HCT116 (cell line): Measurements from ENCODE around the gene SFTPD. TPM values are rescaled to one million over a fixed set of nuclear protein-coding genes. Genes with fewer than 3 reads are reported as not detected.

ENCODE experiments used
- ATAC-seq: fragments of 200-7000 bp; cut with Tn5 transposase; 2 replicates; pipeline ENCODE4 v1.9.1; 2020; ENCODE audit warnings: mild to moderate bottlenecking, moderate library complexity
- BruUV-seq: library from RNA; stranded (reverse); fragments of 400-500 nt; replicated peaks from 2 replicates; lab custom pipeline; 2021; lab: Mats Ljungman, UMichigan
- CTCF ChIA-PET: fragments of 300-600 bp; sonication (Branson Sonifier 250); formaldehyde crosslinking; loops from one replicate; lab custom pipeline; 2021; ENCODE audit warnings: antibody characterized with exemption; lab: Charles Lee
- POLR2A ChIA-PET: fragments of 300-600, 350-600 bp; sonication (Branson Sonifier 250); formaldehyde crosslinking; loops from one replicate; lab custom pipeline; 2021; ENCODE audit warnings: antibody characterized with exemption; lab: Charles Lee
- RAD21 ChIA-PET, 2 experiments: fragments of 300-600 bp; sonication (Branson Sonifier 250); formaldehyde crosslinking; loops; one replicate each; lab custom pipeline; 2023; ENCODE audit warnings: low total read pairs in 2 of 2; ENCODE audit not compliant: uncharacterized antibody in 2 of 2, unreplicated experiment in 2 of 2, low non-redundant PET in 1 of 2; lab: Charles Lee
- DNase-seq: peaks from one replicate; pipeline ENCODE4 v3.0.0-alpha.2; 2010; ENCODE audit warnings: low read depth, low spot score
- H2AFZ ChIP-seq: fragments of 200-600 bp; shearing (Covaris generic), sonication (generic); 2 replicates; pipeline ENCODE4 v1.6.1; 2017; ENCODE audit warnings: low read depth, mixed run types, mixed read lengths, antibody characterized with exemption, low read length; ENCODE audit not compliant: poor library complexity, severe bottlenecking
- H3K27ac ChIP-seq: 2 replicates; pipeline ENCODE4 v1.5.1; 2012; ENCODE audit warnings: low read depth, low read length
- H3K27me3 ChIP-seq: fragments of 200-600 bp; sonication (generic); 2 replicates; pipeline ENCODE4 v1.6.1; 2016; ENCODE audit warnings: mixed run types, low read length, mixed read lengths; ENCODE audit not compliant: insufficient read depth
- H3K36me3 ChIP-seq, 2 experiments: fragments of 200-500 bp in 1 of 2; fragments of 200-600 bp in 1 of 2; sonication (Bioruptor generic) in 1 of 2; sonication (generic) in 1 of 2; 2 replicates each; pipeline versions ENCODE4 v1.5.1 to v1.6.1; 2014 to 2016; ENCODE audit warnings: low read length in 2 of 2, inconsistent platforms in 1 of 2, mixed read lengths in 1 of 2, mixed run types in 1 of 2; ENCODE audit not compliant: insufficient read depth in 2 of 2, control insufficient read depth in 1 of 2
- H3K4me1 ChIP-seq, 2 experiments: fragments of 200-600 bp in 1 of 2; sonication (generic) in 1 of 2; 2 replicates each; pipeline versions ENCODE4 v1.5.1 to v1.6.1; 2012 to 2017; ENCODE audit warnings: low read length in 2 of 2, inconsistent platforms in 1 of 2, mild to moderate bottlenecking in 1 of 2, mixed read lengths in 1 of 2, mixed run types in 1 of 2, moderate library complexity in 1 of 2; ENCODE audit not compliant: insufficient read depth in 2 of 2, control insufficient read depth in 1 of 2
- H3K4me2 ChIP-seq: fragments of 200-600 bp; sonication (generic); 2 replicates; pipeline ENCODE4 v1.6.1; 2017; ENCODE audit warnings: mixed run types, low read length, mixed read lengths
- H3K4me3 ChIP-seq, 2 experiments: fragments of 200-600 bp in 1 of 2; sonication (generic) in 1 of 2; replicated peaks in 1 of 2; 2 replicates each; pipeline ENCODE4 v1.5.1; 2011 to 2016; ENCODE audit warnings: low read length in 2 of 2, control low read depth in 1 of 2, low read depth in 1 of 2, mild to moderate bottlenecking in 1 of 2, mixed read lengths in 1 of 2, mixed run types in 1 of 2
- H3K79me2 ChIP-seq: fragments of 200-600 bp; sonication (generic); 2 replicates; pipeline ENCODE4 v1.6.1; 2017; ENCODE audit warnings: mild to moderate bottlenecking, mixed run types, low read length, moderate library complexity, mixed read lengths; ENCODE audit not compliant: insufficient read depth
- H3K9ac ChIP-seq: fragments of 200-600 bp; sonication (generic); 2 replicates; pipeline ENCODE4 v1.6.1; 2016; ENCODE audit warnings: low read length, mixed read lengths
- H3K9me2 ChIP-seq: fragments of 200-600 bp; sonication (generic), shearing (Covaris generic); 2 replicates; pipeline ENCODE4 v1.6.1; 2017; ENCODE audit warnings: mixed run types, mild to moderate bottlenecking, moderate library complexity; ENCODE audit not compliant: insufficient read depth
- H3K9me3 ChIP-seq, 2 experiments: fragments of 200-500 bp in 1 of 2; fragments of 200-600 bp in 1 of 2; sonication (Bioruptor generic) in 1 of 2; sonication (generic) in 1 of 2; 2 replicates each; pipeline ENCODE4 v1.6.1; 2014 to 2017; ENCODE audit warnings: low read length in 2 of 2, mixed read lengths in 2 of 2, inconsistent platforms in 1 of 2, low read depth in 1 of 2, mild to moderate bottlenecking in 1 of 2, mixed run types in 1 of 2, moderate library complexity in 1 of 2; ENCODE audit not compliant: control insufficient read depth in 1 of 2, insufficient read depth in 1 of 2
- H4K20me1 ChIP-seq: fragments of 200-600 bp; sonication (generic), shearing (Covaris generic); 2 replicates; pipeline ENCODE4 v1.6.1; 2017; ENCODE audit warnings: mixed run types, mild to moderate bottlenecking, moderate library complexity; ENCODE audit not compliant: insufficient read depth
- ATF3 ChIP-seq: IDR thresholded peaks from 2 replicates; pipeline ENCODE4 v1.6.1; 2012
- CBX3 ChIP-seq: IDR thresholded peaks from 2 replicates; pipeline ENCODE4 v1.6.1; 2012; ENCODE audit warnings: low read depth
- CEBPB ChIP-seq: IDR thresholded peaks from 2 replicates; pipeline ENCODE4 v1.6.1; 2012; ENCODE audit warnings: low read depth
- EGR1 ChIP-seq: IDR thresholded peaks from 2 replicates; pipeline ENCODE4 v1.6.1; 2012; ENCODE audit warnings: low read depth
- ELF1 ChIP-seq: IDR thresholded peaks from 2 replicates; pipeline ENCODE4 v1.6.1; 2012; ENCODE audit warnings: low read depth, borderline replicate concordance
- EZH2 ChIP-seq: fragments of 200-600 bp; sonication (generic); IDR thresholded peaks from 2 replicates; pipeline ENCODE4 v1.6.1; 2017; ENCODE audit warnings: antibody characterized with exemption, mixed run types
- EZH2phosphoT487 ChIP-seq: fragments of 200-600 bp; IDR thresholded peaks from 2 replicates; pipeline ENCODE4 v1.6.1; 2018; ENCODE audit warnings: antibody characterized with exemption, borderline replicate concordance
- FOSL1 ChIP-seq: IDR thresholded peaks from 2 replicates; pipeline ENCODE4 v1.6.1; 2012; ENCODE audit warnings: low read depth
- JUND ChIP-seq: IDR thresholded peaks from 2 replicates; pipeline ENCODE4 v1.6.1; 2012
- MAX ChIP-seq: IDR thresholded peaks from 2 replicates; pipeline ENCODE4 v1.6.1; 2012
- POLR2A ChIP-seq: IDR thresholded peaks from 2 replicates; pipeline ENCODE4 v1.7.0; 2011; ENCODE audit warnings: borderline replicate concordance; ENCODE audit not compliant: insufficient read depth, insufficient read length; ENCODE audit errors: extremely low read depth
- POLR2AphosphoS5 ChIP-seq: IDR thresholded peaks from 2 replicates; pipeline ENCODE4 v1.6.1; 2011; ENCODE audit warnings: mild to moderate bottlenecking, low read depth, low read length, moderate library complexity
- SIN3A ChIP-seq: IDR thresholded peaks from 2 replicates; pipeline ENCODE4 v1.6.1; 2012; ENCODE audit warnings: low read depth
- SP1 ChIP-seq: IDR thresholded peaks from 2 replicates; pipeline ENCODE4 v1.6.1; 2012; ENCODE audit warnings: low read depth
- SRF ChIP-seq: IDR thresholded peaks from 2 replicates; pipeline ENCODE4 v1.6.1; 2012; ENCODE audit warnings: low read depth
- TCF7L2 ChIP-seq: IDR thresholded peaks from 2 replicates; pipeline ENCODE4 v1.7.0; 2011; ENCODE audit warnings: borderline replicate concordance, inconsistent platforms; ENCODE audit not compliant: insufficient read depth, insufficient read length; ENCODE audit errors: extremely low read depth
- ZBTB33 ChIP-seq: IDR thresholded peaks from 2 replicates; pipeline ENCODE4 v1.6.1; 2011; ENCODE audit warnings: mild to moderate bottlenecking, low read length, moderate library complexity; ENCODE audit not compliant: insufficient replicate concordance; ENCODE audit errors: extremely low read depth
- ZNF274 ChIP-seq: fragments of 200-500 bp; sonication (Bioruptor generic); IDR thresholded peaks from 2 replicates; pipeline ENCODE4 v1.6.1; 2014; ENCODE audit warnings: mild to moderate bottlenecking, low read depth, low read length, inconsistent platforms
- intact Hi-C: fragments of 100-400 bp; cut with micrococcal nuclease; formaldehyde crosslinking; loops from 2 replicates; pipeline ENCODE4 v1.10.0; 2022
- total RNA-seq: library from RNA; stranded (reverse); gene quantifications from one replicate; pipeline ENCODE4 v1.2.1, GENCODE V29; 2021; ENCODE audit not compliant: unreplicated experiment
- TF ChIP-seq, protein P1 (sequence below), 3 experiments: fragments of 200-600 bp in 1 of 3; sonication (generic) in 1 of 3; IDR thresholded peaks in 2 of 3; conservative IDR thresholded peaks in 1 of 3; 2 replicates each; pipeline ENCODE4 v1.5.1; 2012 to 2017; ENCODE audit warnings: low read depth in 2 of 3, low read length in 2 of 3, antibody characterized with exemption in 1 of 3, borderline replicate concordance in 1 of 3, control low read depth in 1 of 3, mild to moderate bottlenecking in 1 of 3, mixed read lengths in 1 of 3, mixed run types in 1 of 3, moderate library complexity in 1 of 3; ENCODE audit not compliant: insufficient read depth in 1 of 3
- TF ChIP-seq, protein P2 (sequence below): IDR thresholded peaks from 2 replicates; pipeline ENCODE4 v1.6.1; 2012; ENCODE audit warnings: low read depth

SFTPD gene
- total RNA-seq, 1 experiment from 2014 or later, result 0.66 TPM

DNA sequence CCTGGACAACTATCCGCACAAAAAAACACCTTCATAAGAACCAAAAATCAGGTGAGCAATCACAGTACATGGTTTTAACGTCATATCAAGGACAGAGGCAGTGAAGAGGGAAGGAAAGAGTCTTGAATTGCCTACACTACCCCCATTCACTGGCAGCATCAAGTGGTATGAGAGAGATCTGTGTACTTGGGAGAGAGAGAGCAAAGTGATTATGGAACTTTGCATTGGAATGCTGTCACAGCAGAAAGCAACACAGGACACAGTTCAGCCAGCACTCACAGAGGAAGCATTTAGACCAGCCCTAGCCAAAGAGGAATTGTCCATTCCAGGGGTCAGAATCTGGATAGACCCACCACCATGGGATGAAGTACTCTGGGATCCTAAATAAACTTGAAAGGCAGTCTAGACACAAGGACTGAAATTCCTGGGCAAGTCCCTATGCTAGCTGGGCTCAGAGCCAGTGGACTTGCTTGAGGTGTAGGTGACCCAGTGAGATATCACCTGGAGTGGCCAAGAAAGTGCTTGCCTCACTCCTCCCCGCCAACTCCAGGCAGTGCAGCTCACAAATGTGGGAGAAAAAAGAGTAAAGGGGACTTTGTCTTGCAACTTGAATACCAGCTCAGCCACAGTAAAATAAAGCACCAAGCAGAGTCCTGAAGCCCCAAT lies 30.5 kb upstream of the SFTPD start:
- Histone ChIP-seq H3K27me3 (no peaks in the 10 kb centered on the region), H3K4me3 (no peak overlapping the region), H4K20me1 (no peaks in the 10 kb centered on the region)
- ChIA-PET CTCF (no interaction called here), RAD21 (no interaction called here)
- DNase-seq, result no peak
- no peak for TF ChIP-seq ZNF274
- no peak for TF ChIP-seq EGR1
- TF ChIP-seq, protein P1, sequence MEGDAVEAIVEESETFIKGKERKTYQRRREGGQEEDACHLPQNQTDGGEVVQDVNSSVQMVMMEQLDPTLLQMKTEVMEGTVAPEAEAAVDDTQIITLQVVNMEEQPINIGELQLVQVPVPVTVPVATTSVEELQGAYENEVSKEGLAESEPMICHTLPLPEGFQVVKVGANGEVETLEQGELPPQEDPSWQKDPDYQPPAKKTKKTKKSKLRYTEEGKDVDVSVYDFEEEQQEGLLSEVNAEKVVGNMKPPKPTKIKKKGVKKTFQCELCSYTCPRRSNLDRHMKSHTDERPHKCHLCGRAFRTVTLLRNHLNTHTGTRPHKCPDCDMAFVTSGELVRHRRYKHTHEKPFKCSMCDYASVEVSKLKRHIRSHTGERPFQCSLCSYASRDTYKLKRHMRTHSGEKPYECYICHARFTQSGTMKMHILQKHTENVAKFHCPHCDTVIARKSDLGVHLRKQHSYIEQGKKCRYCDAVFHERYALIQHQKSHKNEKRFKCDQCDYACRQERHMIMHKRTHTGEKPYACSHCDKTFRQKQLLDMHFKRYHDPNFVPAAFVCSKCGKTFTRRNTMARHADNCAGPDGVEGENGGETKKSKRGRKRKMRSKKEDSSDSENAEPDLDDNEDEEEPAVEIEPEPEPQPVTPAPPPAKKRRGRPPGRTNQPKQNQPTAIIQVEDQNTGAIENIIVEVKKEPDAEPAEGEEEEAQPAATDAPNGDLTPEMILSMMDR (IDR thresholded peaks at IDR 0.05 in 2 of 3, conservative IDR thresholded peaks at IDR 0.05 in 1 of 3; ENCODE audit: borderline replicate concordance in 1 of 3, insufficient read depth in 1 of 3, low read depth in 2 of 3, low read length in 2 of 3), result no peak
- TF ChIP-seq MAX, result no peak
- no peak for TF ChIP-seq EZH2
- TF ChIP-seq POLR2A, result no peak
- no peak for TF ChIP-seq ZBTB33
- no peak for TF ChIP-seq SP1
- TF ChIP-seq EZH2phosphoT487, result no peak
- TF ChIP-seq FOSL1, result no peak
- TF ChIP-seq CEBPB, result no peak
- TF ChIP-seq JUND, result no peak
- TF ChIP-seq, protein P2, sequence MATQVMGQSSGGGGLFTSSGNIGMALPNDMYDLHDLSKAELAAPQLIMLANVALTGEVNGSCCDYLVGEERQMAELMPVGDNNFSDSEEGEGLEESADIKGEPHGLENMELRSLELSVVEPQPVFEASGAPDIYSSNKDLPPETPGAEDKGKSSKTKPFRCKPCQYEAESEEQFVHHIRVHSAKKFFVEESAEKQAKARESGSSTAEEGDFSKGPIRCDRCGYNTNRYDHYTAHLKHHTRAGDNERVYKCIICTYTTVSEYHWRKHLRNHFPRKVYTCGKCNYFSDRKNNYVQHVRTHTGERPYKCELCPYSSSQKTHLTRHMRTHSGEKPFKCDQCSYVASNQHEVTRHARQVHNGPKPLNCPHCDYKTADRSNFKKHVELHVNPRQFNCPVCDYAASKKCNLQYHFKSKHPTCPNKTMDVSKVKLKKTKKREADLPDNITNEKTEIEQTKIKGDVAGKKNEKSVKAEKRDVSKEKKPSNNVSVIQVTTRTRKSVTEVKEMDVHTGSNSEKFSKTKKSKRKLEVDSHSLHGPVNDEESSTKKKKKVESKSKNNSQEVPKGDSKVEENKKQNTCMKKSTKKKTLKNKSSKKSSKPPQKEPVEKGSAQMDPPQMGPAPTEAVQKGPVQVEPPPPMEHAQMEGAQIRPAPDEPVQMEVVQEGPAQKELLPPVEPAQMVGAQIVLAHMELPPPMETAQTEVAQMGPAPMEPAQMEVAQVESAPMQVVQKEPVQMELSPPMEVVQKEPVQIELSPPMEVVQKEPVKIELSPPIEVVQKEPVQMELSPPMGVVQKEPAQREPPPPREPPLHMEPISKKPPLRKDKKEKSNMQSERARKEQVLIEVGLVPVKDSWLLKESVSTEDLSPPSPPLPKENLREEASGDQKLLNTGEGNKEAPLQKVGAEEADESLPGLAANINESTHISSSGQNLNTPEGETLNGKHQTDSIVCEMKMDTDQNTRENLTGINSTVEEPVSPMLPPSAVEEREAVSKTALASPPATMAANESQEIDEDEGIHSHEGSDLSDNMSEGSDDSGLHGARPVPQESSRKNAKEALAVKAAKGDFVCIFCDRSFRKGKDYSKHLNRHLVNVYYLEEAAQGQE, result no peak
- no peak for TF ChIP-seq ELF1
- no peak for TF ChIP-seq ATF3
- TF ChIP-seq SIN3A, result no peak
- TF ChIP-seq SRF, result no peak
- TF ChIP-seq POLR2AphosphoS5, result no peak
- no peak for TF ChIP-seq CBX3
- no peak for TF ChIP-seq TCF7L2
- TF ChIP-seq, all 23 proteins: peak for 0
- Histone ChIP-seq H3K27ac (no peak overlapping the region), H3K9me2 (no peaks in the 10 kb centered on the region), H3K4me2 (no peak overlapping the region), H3K79me2 (no peaks in the 10 kb centered on the region), H3K4me1 (peaks cover 0 to 15% of the 10 kb centered on the region in 2 experiments; a peak in 2 of 4 replicates), H2AFZ (no peak overlapping the region), H3K36me3 (no peaks in the 10 kb centered on the region), H3K9me3 (no peaks in the 10 kb centered on the region), H3K9ac (no peak overlapping the region)
- POLR2A ChIA-PET, result no interaction called here
- no peak for ATAC-seq
- intact Hi-C loops, result no loop called here
- no TSS peak for BruUV-seq
